GM12878 (cell line): Measurements from ENCODE around the gene THSD4. TPM values are rescaled to one million over a fixed set of nuclear protein-coding genes. Genes with fewer than 3 reads are reported as not detected.

Experiments
- ATAC-seq: fragments of 200-7000 bp; cut with Tn5 transposase; 3 replicates; pipeline ENCODE4 v1.9.1; 2020; ENCODE audit warnings: mild to moderate bottlenecking, moderate library complexity
- BruUV-seq: library from RNA; stranded (reverse); fragments of 400-500 nt; replicated peaks from 2 replicates; lab custom pipeline; 2021; lab: Mats Ljungman, UMichigan
- CTCF ChIA-PET: fragments of 300-600 bp; sonication (Branson Sonifier 250); formaldehyde crosslinking; extraction: SDS; loops from one replicate; lab custom pipeline; 2021; ENCODE audit warnings: inconsistent platforms; lab: Yijun Ruan, JAX
- POLR2A ChIA-PET: fragments of 350-600 bp; formaldehyde crosslinking; extraction: SDS; loops from one replicate; lab custom pipeline; 2021; ENCODE audit warnings: inconsistent platforms; lab: Charles Lee
- RAD21 ChIA-PET: fragments of 300-600 bp; sonication (Branson Sonifier 250); formaldehyde crosslinking; loops from one replicate; lab custom pipeline; 2023; ENCODE audit warnings: antibody characterized with exemption; ENCODE audit not compliant: unreplicated experiment; lab: Charles Lee
- SMC1A ChIA-PET: fragments of 300-600 bp; sonication (Branson Sonifier 250); formaldehyde crosslinking; loops from one replicate; lab custom pipeline; 2023; ENCODE audit not compliant: unreplicated experiment, uncharacterized antibody; lab: Charles Lee
- DNase-seq: peaks from one replicate; pipeline ENCODE4 v3.0.0-alpha.2; 2011; ENCODE audit warnings: low read depth, low spot score
- FAIRE-seq: peaks from 3 replicates; lab custom pipeline; 2011; peaks lifted over from hg19 to GRCh38; lab: Jason Lieb, UNC
- H2AFZ ChIP-seq: 2 replicates; pipeline ENCODE4 v1.6.0; 2011; ENCODE audit warnings: low read depth, low read length, control low read depth; ENCODE audit not compliant: control insufficient read depth
- H3K27ac ChIP-seq: 2 replicates; pipeline ENCODE4 v1.5.1; 2011; ENCODE audit warnings: control low read depth; ENCODE audit not compliant: control insufficient read depth, insufficient read depth
- H3K27me3 ChIP-seq, 2 experiments: replicated peaks in 1 of 2; 2 replicates each; pipeline versions ENCODE4 v1.6.0 to v1.6.1; 2011; ENCODE audit warnings: low read length in 1 of 2; ENCODE audit not compliant: control insufficient read depth in 2 of 2, insufficient read depth in 2 of 2
- H3K36me3 ChIP-seq, 2 experiments: 2 replicates each; pipeline ENCODE4 v1.5.1; 2011; ENCODE audit warnings: low read length in 1 of 2; ENCODE audit not compliant: control insufficient read depth in 2 of 2, insufficient read depth in 2 of 2
- H3K4me1 ChIP-seq: 2 replicates; pipeline ENCODE4 v1.6.1; 2011; ENCODE audit warnings: mild to moderate bottlenecking, low read length, moderate library complexity, mixed read lengths; ENCODE audit not compliant: control insufficient read depth, insufficient read depth
- H3K4me2 ChIP-seq: 2 replicates; pipeline ENCODE4 v1.6.0; 2011; ENCODE audit warnings: control low read depth; ENCODE audit not compliant: control insufficient read depth, insufficient read depth
- H3K4me3 ChIP-seq: fragments of 200-600 bp; sonication (generic); 2 replicates; pipeline ENCODE4 v1.5.1; 2016
- H3K79me2 ChIP-seq: 2 replicates; pipeline ENCODE4 v1.6.0; 2011; ENCODE audit warnings: low read length; ENCODE audit not compliant: control insufficient read depth, insufficient read depth
- H3K9ac ChIP-seq: 2 replicates; pipeline ENCODE4 v1.8.0; 2011; ENCODE audit warnings: low read length, control low read depth, mixed read lengths; ENCODE audit not compliant: control insufficient read depth, insufficient read depth
- H3K9me3 ChIP-seq: replicated peaks from 3 replicates; pipeline ENCODE4 v1.5.1; 2011; ENCODE audit warnings: mild to moderate bottlenecking, low read length; ENCODE audit not compliant: control insufficient read depth, insufficient read depth
- H4K20me1 ChIP-seq: 2 replicates; pipeline ENCODE4 v1.6.0; 2011; ENCODE audit not compliant: control insufficient read depth, insufficient read depth
- HDAC2 ChIP-seq: fragments of 200-600 bp; sonication (generic); IDR thresholded peaks from 2 replicates; pipeline ENCODE4 v1.6.1; 2017
- SMAD1 ChIP-seq: fragments of 450-650 bp; IDR thresholded peaks from 2 replicates; pipeline ENCODE4 v1.6.1; 2018; ENCODE audit warnings: mild to moderate bottlenecking, low read depth; ENCODE audit not compliant: partially characterized antibody
- SUPT20H ChIP-seq: IDR thresholded peaks from 2 replicates; pipeline ENCODE4 v1.6.1; 2011; ENCODE audit warnings: low read depth, mild to moderate bottlenecking, low read length, moderate library complexity, borderline replicate concordance; ENCODE audit not compliant: control insufficient read depth
- YY1 ChIP-seq: IDR thresholded peaks from 2 replicates; pipeline ENCODE4 v1.6.1; 2011; ENCODE audit warnings: low read depth, mild to moderate bottlenecking, low read length
- ZZZ3 ChIP-seq: IDR thresholded peaks from 2 replicates; pipeline ENCODE4 v1.6.1; 2011; ENCODE audit warnings: low read depth; ENCODE audit not compliant: control insufficient read depth, insufficient read length
- WGBS: methylation state at CpG from one replicate; pipeline ENCODE4 v1.1.6; 2016; ENCODE audit warnings: low lambda C conversion rate; ENCODE audit not compliant: insufficient replicate concordance, insufficient coverage; ENCODE audit errors: missing lambda C conversion rate; 5-methylcytosine and 5-hydroxymethylcytosine counted together
- in situ Hi-C: fragments of 300-500 bp; cut with MboI; formaldehyde crosslinking; loops from 9 replicates; pipeline ENCODE4 v1.14.3; 2018; ENCODE audit warnings: mixed read lengths
- intact Hi-C: fragments of 100-400 bp; cut with micrococcal nuclease; formaldehyde crosslinking; loops from one replicate; pipeline ENCODE4 v1.14.2; 2022; ENCODE audit not compliant: unreplicated experiment
- polyA plus RNA-seq, 11 experiments: library from polyadenylated mRNA; depleted of rRNA in 4 of 11; unstranded in 6 of 11; stranded (reverse) in 5 of 11; fragments of >200 nt; fragmentation: Nextera tagmentation in 4 of 11; fragmentation: Illumina TruSeq in 1 of 11; extraction: Ambion mirVana in 4 of 11; extraction: Trizol in 1 of 11; gene quantifications; 1 replicate in 1 of 11; 2 replicates in 10 of 11; pipeline versions ENCODE4 v1.2.1 to v1.2.3, GENCODE V29; 2011 to 2016; ENCODE audit warnings: inconsistent platforms in 2 of 11, missing spikeins in 2 of 11, low read depth in 1 of 11
- total RNA-seq, 4 experiments: library from RNA; depleted of rRNA in 3 of 4; stranded (reverse); fragments of >200 nt in 3 of 4; fragmentation: Illumina TruSeq in 1 of 4; extraction: Trizol in 1 of 4; gene quantifications; 2 replicates each; pipeline versions ENCODE4 v1.2.1 to v1.2.3, GENCODE V29; 2013 to 2021
- TF ChIP-seq, protein P1 (sequence below): fragments of 450-650 bp; formaldehyde crosslinking; IDR thresholded peaks from 2 replicates; pipeline ENCODE4 v1.5.0; 2022; ENCODE audit warnings: mild to moderate bottlenecking, missing genetic modification characterization
- TF ChIP-seq, protein P2 (sequence below), 3 experiments: IDR thresholded peaks in 2 of 3; conservative IDR thresholded peaks in 1 of 3; 2 replicates each; pipeline ENCODE4 v1.5.1; 2011; ENCODE audit warnings: low read depth in 3 of 3, low read length in 3 of 3, mild to moderate bottlenecking in 3 of 3, control low read depth in 2 of 3, moderate library complexity in 2 of 3, inconsistent platforms in 1 of 3, mixed read lengths in 1 of 3; ENCODE audit not compliant: control insufficient read depth in 2 of 3, insufficient read depth in 1 of 3; ENCODE audit errors: extremely low read depth in 1 of 3
- TF ChIP-seq, protein P3 (sequence below): fragments of 150-350 bp; IDR thresholded peaks from 2 replicates; pipeline ENCODE4 v1.6.1; 2014; ENCODE audit warnings: mild to moderate bottlenecking, low read depth, low read length
- TF ChIP-seq, protein P4 (sequence below): fragments of 450-650 bp; conservative IDR thresholded peaks from 2 replicates; pipeline ENCODE4 v1.6.1; 2017; ENCODE audit warnings: mild to moderate bottlenecking, moderate library complexity
- TF ChIP-seq, protein P5 (sequence below): fragments of 450-650 bp; IDR thresholded peaks from 2 replicates; pipeline ENCODE4 v1.6.1; 2016; ENCODE audit warnings: mild to moderate bottlenecking

THSD4 gene
- total and polyA plus RNA-seq, 10 of the 15 experiments (the other 5 are each of a cell fraction or from before 2014, with no cell fraction given), result 0.04 to 0.13 (median 0.05) TPM; not detected in 7

DNA sequence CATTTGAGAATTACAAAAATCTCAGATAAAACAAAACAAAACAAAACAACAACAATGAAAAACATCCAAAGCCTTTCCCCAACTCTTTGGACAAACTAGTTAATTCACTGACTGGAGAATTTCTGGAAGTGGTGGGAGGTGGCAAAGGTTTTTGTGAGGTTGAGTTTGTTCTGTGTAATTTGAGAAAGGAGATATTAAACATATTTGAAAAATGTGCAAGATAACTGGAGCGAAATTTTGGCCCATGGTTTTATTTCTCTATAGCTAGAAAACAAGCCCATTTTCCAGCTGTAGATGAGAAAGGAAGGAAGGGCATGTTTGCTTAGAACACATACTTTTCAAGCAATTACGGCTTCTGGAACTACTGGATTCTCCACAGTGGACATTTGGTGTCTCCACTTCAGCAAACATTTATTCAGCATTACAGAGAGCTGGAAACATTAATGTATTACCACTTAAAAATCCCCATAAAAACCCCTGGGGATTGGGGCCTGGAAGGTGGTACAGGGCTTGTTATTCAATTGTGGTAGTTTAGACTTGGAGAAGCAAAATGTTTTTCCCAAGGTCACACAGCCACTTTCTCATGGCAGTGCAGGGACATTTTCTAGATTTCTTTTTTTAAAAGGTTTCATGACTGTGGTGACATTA is 135.8 kb downstream of the THSD4 start (continued):
- no peak for TF ChIP-seq YY1

DNA sequence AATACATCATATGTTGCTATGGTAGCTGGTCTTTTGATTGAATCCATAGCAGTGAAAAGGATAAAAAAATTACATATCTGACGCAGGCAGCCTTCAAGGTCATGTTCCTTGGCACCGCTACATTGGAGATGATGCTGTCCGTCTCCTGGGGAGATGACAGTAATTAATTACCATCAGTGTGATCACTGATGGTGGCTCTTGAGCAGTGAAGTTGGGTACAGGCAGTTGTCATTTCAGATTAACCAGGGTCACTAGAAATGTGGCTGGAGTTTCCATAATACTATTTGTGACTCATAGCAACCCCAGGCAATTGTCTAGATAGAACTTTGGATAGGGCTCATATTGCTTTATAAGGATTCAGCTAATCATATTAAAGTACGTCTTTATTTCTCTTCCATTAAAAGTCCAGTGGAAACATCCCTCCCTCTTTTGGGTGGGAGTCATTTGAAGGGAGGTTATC is 136.3 kb downstream of the THSD4 start:
- POLR2A ChIA-PET, result no interaction called here
- no TSS peak for BruUV-seq
- 77% methylated on average over 4 of the region's 4 CpGs for WGBS
- Histone ChIP-seq H4K20me1 (no peaks in the 10 kb centered on the region), H3K36me3 (no peaks in the 10 kb centered on the region), H3K4me3 (no peak overlapping the region), H2AFZ (no peak overlapping the region), H3K27ac (no peak overlapping the region), H3K4me2 (no peak overlapping the region), H3K9me3 (no peaks in the 10 kb centered on the region), H3K4me1 (no peaks in the 10 kb centered on the region), H3K27me3 (no peaks in the 10 kb centered on the region; a peak in 1 of 4 replicates), H3K79me2 (no peaks in the 10 kb centered on the region), H3K9ac (no peak overlapping the region)
- ATAC-seq, result no peak
- SMC1A ChIA-PET, result no interaction called here
- no peak for FAIRE-seq
- no peak for DNase-seq
- in situ Hi-C loops (no loop called here), intact Hi-C loops (no loop called here)
- RAD21 ChIA-PET, result no interaction called here
- CTCF ChIA-PET, result interaction anchor here (0.8 kb wide), 1 partner anchor 11 kb away, joined by 3 read pairs; no protein-coding TSS in a partner anchor
- TF ChIP-seq ZZZ3 (no peak), HDAC2 (no peak), SMAD1 (no peak), SUPT20H (no peak)
- TF ChIP-seq, protein P1, sequence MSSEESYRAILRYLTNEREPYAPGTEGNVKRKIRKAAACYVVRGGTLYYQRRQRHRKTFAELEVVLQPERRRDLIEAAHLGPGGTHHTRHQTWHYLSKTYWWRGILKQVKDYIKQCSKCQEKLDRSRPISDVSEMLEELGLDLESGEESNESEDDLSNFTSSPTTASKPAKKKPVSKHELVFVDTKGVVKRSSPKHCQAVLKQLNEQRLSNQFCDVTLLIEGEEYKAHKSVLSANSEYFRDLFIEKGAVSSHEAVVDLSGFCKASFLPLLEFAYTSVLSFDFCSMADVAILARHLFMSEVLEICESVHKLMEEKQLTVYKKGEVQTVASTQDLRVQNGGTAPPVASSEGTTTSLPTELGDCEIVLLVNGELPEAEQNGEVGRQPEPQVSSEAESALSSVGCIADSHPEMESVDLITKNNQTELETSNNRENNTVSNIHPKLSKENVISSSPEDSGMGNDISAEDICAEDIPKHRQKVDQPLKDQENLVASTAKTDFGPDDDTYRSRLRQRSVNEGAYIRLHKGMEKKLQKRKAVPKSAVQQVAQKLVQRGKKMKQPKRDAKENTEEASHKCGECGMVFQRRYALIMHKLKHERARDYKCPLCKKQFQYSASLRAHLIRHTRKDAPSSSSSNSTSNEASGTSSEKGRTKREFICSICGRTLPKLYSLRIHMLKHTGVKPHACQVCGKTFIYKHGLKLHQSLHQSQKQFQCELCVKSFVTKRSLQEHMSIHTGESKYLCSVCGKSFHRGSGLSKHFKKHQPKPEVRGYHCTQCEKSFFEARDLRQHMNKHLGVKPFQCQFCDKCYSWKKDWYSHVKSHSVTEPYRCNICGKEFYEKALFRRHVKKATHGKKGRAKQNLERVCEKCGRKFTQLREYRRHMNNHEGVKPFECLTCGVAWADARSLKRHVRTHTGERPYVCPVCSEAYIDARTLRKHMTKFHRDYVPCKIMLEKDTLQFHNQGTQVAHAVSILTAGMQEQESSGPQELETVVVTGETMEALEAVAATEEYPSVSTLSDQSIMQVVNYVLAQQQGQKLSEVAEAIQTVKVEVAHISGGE (CRISPR knock-in tag), result no peak
- TF ChIP-seq, protein P2, sequence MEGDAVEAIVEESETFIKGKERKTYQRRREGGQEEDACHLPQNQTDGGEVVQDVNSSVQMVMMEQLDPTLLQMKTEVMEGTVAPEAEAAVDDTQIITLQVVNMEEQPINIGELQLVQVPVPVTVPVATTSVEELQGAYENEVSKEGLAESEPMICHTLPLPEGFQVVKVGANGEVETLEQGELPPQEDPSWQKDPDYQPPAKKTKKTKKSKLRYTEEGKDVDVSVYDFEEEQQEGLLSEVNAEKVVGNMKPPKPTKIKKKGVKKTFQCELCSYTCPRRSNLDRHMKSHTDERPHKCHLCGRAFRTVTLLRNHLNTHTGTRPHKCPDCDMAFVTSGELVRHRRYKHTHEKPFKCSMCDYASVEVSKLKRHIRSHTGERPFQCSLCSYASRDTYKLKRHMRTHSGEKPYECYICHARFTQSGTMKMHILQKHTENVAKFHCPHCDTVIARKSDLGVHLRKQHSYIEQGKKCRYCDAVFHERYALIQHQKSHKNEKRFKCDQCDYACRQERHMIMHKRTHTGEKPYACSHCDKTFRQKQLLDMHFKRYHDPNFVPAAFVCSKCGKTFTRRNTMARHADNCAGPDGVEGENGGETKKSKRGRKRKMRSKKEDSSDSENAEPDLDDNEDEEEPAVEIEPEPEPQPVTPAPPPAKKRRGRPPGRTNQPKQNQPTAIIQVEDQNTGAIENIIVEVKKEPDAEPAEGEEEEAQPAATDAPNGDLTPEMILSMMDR (IDR thresholded peaks at IDR 0.05 in 2 of 3, conservative IDR thresholded peaks at IDR 0.05 in 1 of 3; ENCODE audit: control insufficient read depth in 2 of 3, extremely low read depth in 1 of 3, insufficient read depth in 1 of 3, low read depth in 3 of 3, low read length in 3 of 3), result no peak
- TF ChIP-seq, protein P3, sequence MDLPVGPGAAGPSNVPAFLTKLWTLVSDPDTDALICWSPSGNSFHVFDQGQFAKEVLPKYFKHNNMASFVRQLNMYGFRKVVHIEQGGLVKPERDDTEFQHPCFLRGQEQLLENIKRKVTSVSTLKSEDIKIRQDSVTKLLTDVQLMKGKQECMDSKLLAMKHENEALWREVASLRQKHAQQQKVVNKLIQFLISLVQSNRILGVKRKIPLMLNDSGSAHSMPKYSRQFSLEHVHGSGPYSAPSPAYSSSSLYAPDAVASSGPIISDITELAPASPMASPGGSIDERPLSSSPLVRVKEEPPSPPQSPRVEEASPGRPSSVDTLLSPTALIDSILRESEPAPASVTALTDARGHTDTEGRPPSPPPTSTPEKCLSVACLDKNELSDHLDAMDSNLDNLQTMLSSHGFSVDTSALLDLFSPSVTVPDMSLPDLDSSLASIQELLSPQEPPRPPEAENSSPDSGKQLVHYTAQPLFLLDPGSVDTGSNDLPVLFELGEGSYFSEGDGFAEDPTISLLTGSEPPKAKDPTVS, result no peak
- TF ChIP-seq, protein P4, sequence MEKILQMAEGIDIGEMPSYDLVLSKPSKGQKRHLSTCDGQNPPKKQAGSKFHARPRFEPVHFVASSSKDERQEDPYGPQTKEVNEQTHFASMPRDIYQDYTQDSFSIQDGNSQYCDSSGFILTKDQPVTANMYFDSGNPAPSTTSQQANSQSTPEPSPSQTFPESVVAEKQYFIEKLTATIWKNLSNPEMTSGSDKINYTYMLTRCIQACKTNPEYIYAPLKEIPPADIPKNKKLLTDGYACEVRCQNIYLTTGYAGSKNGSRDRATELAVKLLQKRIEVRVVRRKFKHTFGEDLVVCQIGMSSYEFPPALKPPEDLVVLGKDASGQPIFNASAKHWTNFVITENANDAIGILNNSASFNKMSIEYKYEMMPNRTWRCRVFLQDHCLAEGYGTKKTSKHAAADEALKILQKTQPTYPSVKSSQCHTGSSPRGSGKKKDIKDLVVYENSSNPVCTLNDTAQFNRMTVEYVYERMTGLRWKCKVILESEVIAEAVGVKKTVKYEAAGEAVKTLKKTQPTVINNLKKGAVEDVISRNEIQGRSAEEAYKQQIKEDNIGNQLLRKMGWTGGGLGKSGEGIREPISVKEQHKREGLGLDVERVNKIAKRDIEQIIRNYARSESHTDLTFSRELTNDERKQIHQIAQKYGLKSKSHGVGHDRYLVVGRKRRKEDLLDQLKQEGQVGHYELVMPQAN, result no peak
- TF ChIP-seq, protein P5, sequence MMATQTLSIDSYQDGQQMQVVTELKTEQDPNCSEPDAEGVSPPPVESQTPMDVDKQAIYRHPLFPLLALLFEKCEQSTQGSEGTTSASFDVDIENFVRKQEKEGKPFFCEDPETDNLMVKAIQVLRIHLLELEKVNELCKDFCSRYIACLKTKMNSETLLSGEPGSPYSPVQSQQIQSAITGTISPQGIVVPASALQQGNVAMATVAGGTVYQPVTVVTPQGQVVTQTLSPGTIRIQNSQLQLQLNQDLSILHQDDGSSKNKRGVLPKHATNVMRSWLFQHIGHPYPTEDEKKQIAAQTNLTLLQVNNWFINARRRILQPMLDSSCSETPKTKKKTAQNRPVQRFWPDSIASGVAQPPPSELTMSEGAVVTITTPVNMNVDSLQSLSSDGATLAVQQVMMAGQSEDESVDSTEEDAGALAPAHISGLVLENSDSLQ, result no peak
